Glutamatergic neuron (in vitro differentiated cells): ENCODE data around the gene RNGTT. TPM values are rescaled to one million over a fixed set of nuclear protein-coding genes. Genes with fewer than 3 reads are reported as not detected.
A peak's percentile ranks its signal among the peaks of the same experiment; 100 is the strongest.

ENCODE experiments used
- DNase-seq: peaks from one replicate; pipeline ENCODE4 v3.0.0; 2022
- H3K27ac Mint-ChIP-seq: one replicate; pipeline ENCODE4 v1.8.0; 2020; ENCODE audit warnings: mild to moderate bottlenecking, mixed read lengths, inconsistent platforms; ENCODE audit not compliant: unreplicated experiment
- H3K27me3 Mint-ChIP-seq: one replicate; pipeline ENCODE4 v1.8.0; 2020; ENCODE audit warnings: mild to moderate bottlenecking, moderate library complexity, mixed read lengths, inconsistent platforms; ENCODE audit not compliant: unreplicated experiment
- H3K36me3 Mint-ChIP-seq: one replicate; pipeline ENCODE4 v1.8.0; 2020; ENCODE audit warnings: mild to moderate bottlenecking, mixed read lengths, inconsistent platforms; ENCODE audit not compliant: unreplicated experiment
- H3K4me1 Mint-ChIP-seq: one replicate; pipeline ENCODE4 v1.8.0; 2020; ENCODE audit warnings: mild to moderate bottlenecking, low read depth, mixed read lengths, inconsistent platforms; ENCODE audit not compliant: unreplicated experiment
- H3K4me3 Mint-ChIP-seq: one replicate; pipeline ENCODE4 v1.8.0; 2020; ENCODE audit warnings: mild to moderate bottlenecking, mixed read lengths, inconsistent platforms; ENCODE audit not compliant: unreplicated experiment
- H3K9me3 Mint-ChIP-seq: one replicate; pipeline ENCODE4 v1.8.0; 2020; ENCODE audit warnings: mild to moderate bottlenecking, moderate library complexity, mixed read lengths, inconsistent platforms; ENCODE audit not compliant: unreplicated experiment
- total RNA-seq: library from RNA; stranded (reverse); fragmentation: NEBNext Ultra II Directional; extraction: Animal tissue kit (Norgen Biotek cat#: 25700); gene quantifications from one replicate; pipeline ENCODE4 v1.2.1, GENCODE V29; 2021; ENCODE audit not compliant: unreplicated experiment
- TF ChIP-seq, protein P1 (sequence below): fragments of 200-600 bp; sonication (generic); IDR thresholded peaks from one replicate; pipeline ENCODE4 v1.5.0; 2021; ENCODE audit not compliant: partially characterized antibody, unreplicated experiment

RNGTT gene
- total RNA-seq, 1 donor from 2014 or later = 23.9 TPM

DNA sequence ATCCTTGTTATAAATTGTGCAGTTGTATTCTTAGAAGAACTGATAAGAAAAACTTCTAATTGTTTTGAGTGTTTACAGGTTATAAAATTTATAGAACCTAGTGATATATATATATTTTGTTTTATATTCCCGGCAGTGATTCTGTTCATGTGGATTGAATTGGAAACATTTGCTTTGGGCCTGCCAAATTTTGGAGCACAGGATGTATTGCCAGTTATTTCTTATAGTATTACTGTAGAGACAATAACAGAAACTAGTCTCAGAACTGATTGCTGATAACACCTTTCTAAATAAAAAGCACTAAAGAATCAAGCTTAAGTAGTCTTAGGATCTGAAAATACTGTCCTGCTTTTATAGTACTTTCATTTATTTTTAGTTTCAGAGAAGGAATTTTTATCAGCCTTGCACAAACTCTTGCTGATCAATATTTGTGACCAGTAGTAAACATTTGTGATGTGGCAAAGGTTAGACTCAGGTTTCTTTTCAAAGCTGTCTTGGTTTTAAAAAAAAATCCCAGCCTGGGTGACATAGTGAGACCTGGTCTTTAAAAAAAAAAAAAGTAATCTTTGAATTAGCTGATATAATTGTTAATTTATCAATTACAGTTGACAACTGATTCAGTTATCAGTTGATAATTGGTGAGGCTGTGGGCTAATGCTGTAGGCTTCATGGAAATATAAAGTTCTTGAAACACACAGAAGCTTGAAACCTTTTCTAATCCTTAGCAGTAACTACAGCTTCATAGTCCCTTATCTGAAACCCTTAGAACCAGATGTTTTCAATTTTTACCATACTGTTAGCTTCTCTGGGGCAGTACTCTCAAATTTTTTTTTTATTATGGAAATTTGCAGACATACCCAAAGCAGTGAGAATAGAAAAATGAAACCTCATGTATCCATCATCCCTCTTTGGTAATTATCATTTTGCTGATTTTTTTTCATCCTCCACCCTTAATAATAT is 42.4 kb downstream of the RNGTT start:
- no peaks in the 10 kb centered on the region for H3K4me1 Mint-ChIP-seq
- DNase-seq = no peak
- no peaks in the 10 kb centered on the region for H3K9me3 Mint-ChIP-seq
- no peaks in the 10 kb centered on the region for H3K27me3 Mint-ChIP-seq
- H3K27ac Mint-ChIP-seq = no peak overlapping the region
- TF ChIP-seq, protein P1, sequence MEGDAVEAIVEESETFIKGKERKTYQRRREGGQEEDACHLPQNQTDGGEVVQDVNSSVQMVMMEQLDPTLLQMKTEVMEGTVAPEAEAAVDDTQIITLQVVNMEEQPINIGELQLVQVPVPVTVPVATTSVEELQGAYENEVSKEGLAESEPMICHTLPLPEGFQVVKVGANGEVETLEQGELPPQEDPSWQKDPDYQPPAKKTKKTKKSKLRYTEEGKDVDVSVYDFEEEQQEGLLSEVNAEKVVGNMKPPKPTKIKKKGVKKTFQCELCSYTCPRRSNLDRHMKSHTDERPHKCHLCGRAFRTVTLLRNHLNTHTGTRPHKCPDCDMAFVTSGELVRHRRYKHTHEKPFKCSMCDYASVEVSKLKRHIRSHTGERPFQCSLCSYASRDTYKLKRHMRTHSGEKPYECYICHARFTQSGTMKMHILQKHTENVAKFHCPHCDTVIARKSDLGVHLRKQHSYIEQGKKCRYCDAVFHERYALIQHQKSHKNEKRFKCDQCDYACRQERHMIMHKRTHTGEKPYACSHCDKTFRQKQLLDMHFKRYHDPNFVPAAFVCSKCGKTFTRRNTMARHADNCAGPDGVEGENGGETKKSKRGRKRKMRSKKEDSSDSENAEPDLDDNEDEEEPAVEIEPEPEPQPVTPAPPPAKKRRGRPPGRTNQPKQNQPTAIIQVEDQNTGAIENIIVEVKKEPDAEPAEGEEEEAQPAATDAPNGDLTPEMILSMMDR = no peak
- H3K36me3 Mint-ChIP-seq = no peaks in the 10 kb centered on the region
- no peak overlapping the region for H3K4me3 Mint-ChIP-seq

DNA sequence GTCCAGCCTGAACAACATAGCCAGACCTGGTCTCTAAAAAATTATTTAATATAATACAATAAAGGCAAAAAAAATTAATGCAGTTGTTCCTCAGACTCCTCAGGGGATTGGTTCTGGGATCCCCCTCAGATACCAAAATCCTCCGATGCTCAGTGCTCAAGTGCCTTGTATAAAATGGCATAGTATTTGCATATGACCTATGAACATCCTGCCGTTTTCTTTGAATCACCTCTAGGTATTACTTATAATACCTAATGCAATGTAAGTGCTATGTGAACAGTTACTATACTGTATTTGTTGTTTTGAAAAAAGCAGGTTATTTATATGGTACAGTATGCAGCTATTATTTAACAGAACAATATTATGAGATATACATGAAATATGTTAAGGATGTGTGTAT is 43.3 kb downstream of the RNGTT start:
- H3K4me3 Mint-ChIP-seq = no peak overlapping the region
- DNase-seq = no peak
- H3K9me3 Mint-ChIP-seq = no peaks in the 10 kb centered on the region
- peaks cover 2% of the 10 kb centered on the region for H3K27me3 Mint-ChIP-seq
- H3K27ac Mint-ChIP-seq = no peak overlapping the region
- H3K4me1 Mint-ChIP-seq = no peaks in the 10 kb centered on the region
- peaks cover 3% of the 10 kb centered on the region for H3K36me3 Mint-ChIP-seq
- TF ChIP-seq, protein P1 = no peak

DNA sequence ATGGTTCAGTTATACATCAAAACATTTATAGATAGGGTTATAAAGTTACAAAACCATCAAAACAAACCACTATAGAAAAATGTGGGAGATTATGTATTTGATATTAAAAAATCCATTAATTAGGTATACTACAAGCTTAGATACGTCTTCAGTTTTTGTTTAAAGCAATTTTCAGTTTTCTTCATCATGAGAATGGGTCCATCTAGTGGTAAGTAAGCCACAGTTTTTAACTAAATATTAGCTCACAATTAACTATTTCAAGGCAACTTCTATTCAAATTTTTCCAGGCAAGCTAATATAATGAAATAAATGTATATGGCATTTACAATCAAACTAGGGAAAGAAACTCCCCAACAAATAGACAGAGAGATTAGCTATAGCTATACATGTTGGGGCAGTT is 44.4 kb downstream of the RNGTT start:
- DNase-seq = no peak

DNA sequence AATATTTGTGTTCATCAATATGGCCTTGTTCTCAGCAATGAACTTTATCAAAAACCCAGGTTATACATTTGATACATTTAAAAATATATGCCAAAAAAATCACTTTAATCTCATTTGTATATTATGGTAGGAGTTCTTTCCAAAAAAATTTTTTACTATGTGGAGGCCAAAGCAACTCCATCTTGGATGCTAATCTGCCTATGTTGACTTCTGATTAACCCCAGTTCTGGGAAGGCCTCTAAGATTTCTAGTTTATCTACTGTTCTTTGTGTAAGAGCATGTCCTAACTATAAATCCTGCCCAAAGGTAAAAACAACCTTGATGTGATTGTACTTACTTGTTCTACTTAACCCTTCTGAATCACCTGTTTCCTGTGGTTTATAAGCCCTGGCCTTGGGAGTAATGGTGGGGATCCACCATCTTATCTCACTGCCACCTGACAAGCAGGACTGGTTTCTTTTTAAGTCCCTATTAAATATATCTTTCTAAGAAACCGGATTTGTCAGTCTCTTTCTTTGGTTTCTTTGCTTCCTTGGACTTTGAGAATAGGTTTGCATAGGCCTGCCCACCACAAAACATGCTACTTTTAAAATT is 46.7 kb downstream of the RNGTT start:
- TF ChIP-seq, protein P1 = no peak
- Mint-ChIP-seq H3K4me3 (no peak overlapping the region), H3K4me1 (peaks cover 11% of the 10 kb centered on the region), H3K36me3 (peaks cover 6% of the 10 kb centered on the region), H3K9me3 (peaks cover 1% of the 10 kb centered on the region), H3K27me3 (peaks cover 2% of the 10 kb centered on the region), H3K27ac (no peak overlapping the region)
- no peak for DNase-seq

More for the DNA sequence above, 44.4 kb downstream of the RNGTT start:
- no peak overlapping the region for H3K27ac Mint-ChIP-seq
- TF ChIP-seq, protein P1 = peak; percentile 21
- H3K4me1 Mint-ChIP-seq = peaks cover 4% of the 10 kb centered on the region
- peaks cover 2% of the 10 kb centered on the region for H3K27me3 Mint-ChIP-seq
- no peaks in the 10 kb centered on the region for H3K9me3 Mint-ChIP-seq
- peaks cover 6% of the 10 kb centered on the region for H3K36me3 Mint-ChIP-seq
- no peak overlapping the region for H3K4me3 Mint-ChIP-seq
